Measurements from ENCODE around the gene PSTK. TPM values are rescaled to one million over a fixed set of nuclear protein-coding genes. Genes with fewer than 3 reads are reported as not detected.
A peak's percentile ranks its signal among the peaks of the same experiment; 100 is the strongest.

The PSTK gene
- total RNA-seq, 2 donors from 2014 or later, result 1.7 to 2.6 TPM

GRCh38 chr10:122949296-122949695 lies 30.9 kb upstream of the PSTK start:
- no peaks in the 10 kb centered on the region for H3K27me3 ChIP-seq
- H3K36me3 ChIP-seq, result no peaks in the 10 kb centered on the region
- peaks cover 6% of the 10 kb centered on the region for H3K4me1 ChIP-seq

GRCh38 chr10:122953902-122954730 lies 26.1 kb upstream of the PSTK start, which contains the start of gene C10orf88:
TSS of gene C10orf88 (minus strand) at chr10:122954227. CDS start at chr10:122954178, 49 bp downstream.
- Histone ChIP-seq H3K4me3 (peak within 1 kb of the TSS; percentile 85), H3K9me3 (no peaks in the 10 kb centered on the region), H3K9ac (ENCODE audit: low read depth in 2 of 2, low read length in 2 of 2) (peak within 1 kb of the TSS; percentile 62 to 84), H3K4me1 (peaks cover 6% of the 10 kb centered on the region), H3K36me3 (no peaks in the 10 kb centered on the region), H3K27me3 (no peaks in the 10 kb centered on the region), H3K27ac (peak within 1 kb of the TSS; percentile 74)
- DNase-seq, result peak; percentile 96
- intact Hi-C loops (cut with DNase I), result no loop called here
- no peak for TF ChIP-seq CTCF (IDR thresholded peaks at IDR 0.05)

More at GRCh38 chr10:122949296-122949695, 30.9 kb upstream of the PSTK start:
- Histone ChIP-seq H3K9me3 (no peaks in the 10 kb centered on the region), H3K4me3 (no peak overlapping the region), H3K9ac (ENCODE audit: low read depth in 2 of 2, low read length in 2 of 2) (no peak overlapping the region), H3K27ac (no peak overlapping the region)
- intact Hi-C loops (cut with DNase I), result no loop called here
- DNase-seq, result no peak
- no peak for TF ChIP-seq CTCF (IDR thresholded peaks at IDR 0.05)

- peak; percentile 20 for DNase-seq
- Histone ChIP-seq H3K27me3 (no peaks in the 10 kb centered on the region), H3K9me3 (no peaks in the 10 kb centered on the region), H3K27ac (no peak overlapping the region), H3K36me3 (no peaks in the 10 kb centered on the region), H3K9ac (ENCODE audit: low read depth in 2 of 2, low read length in 2 of 2) (no peak overlapping the region), H3K4me3 (no peak overlapping the region), H3K4me1 (peaks cover 6% of the 10 kb centered on the region)
- intact Hi-C loops (cut with DNase I), result no loop called here
- no peak for TF ChIP-seq CTCF (IDR thresholded peaks at IDR 0.05)
Observed at GRCh38 chr10:122954731-122955050, 25.5 kb upstream of the PSTK start.

GRCh38 chr10:122955892-122956291 lies 24.3 kb upstream of the PSTK start:
- intact Hi-C loops (cut with DNase I), result no loop called here
- H3K27ac ChIP-seq, result no peak overlapping the region

GRCh38 chr10:122957474-122957873 lies 22.7 kb upstream of the PSTK start:
- intact Hi-C loops (cut with DNase I), result no loop called here
- no peak for DNase-seq

More at GRCh38 chr10:122955892-122956291, 24.3 kb upstream of the PSTK start:
- DNase-seq, result no peak
- Histone ChIP-seq H3K4me1 (peaks cover 6% of the 10 kb centered on the region), H3K9me3 (no peaks in the 10 kb centered on the region), H3K9ac (ENCODE audit: low read depth in 2 of 2, low read length in 2 of 2) (no peak overlapping the region), H3K4me3 (no peak overlapping the region), H3K27me3 (no peaks in the 10 kb centered on the region), H3K36me3 (no peaks in the 10 kb centered on the region)
- TF ChIP-seq CTCF (IDR thresholded peaks at IDR 0.05), result no peak

More at GRCh38 chr10:122957474-122957873, 22.7 kb upstream of the PSTK start:
- TF ChIP-seq CTCF (IDR thresholded peaks at IDR 0.05), result no peak
- Histone ChIP-seq H3K36me3 (no peaks in the 10 kb centered on the region), H3K27ac (no peak overlapping the region), H3K4me1 (peaks cover 6% of the 10 kb centered on the region), H3K9ac (ENCODE audit: low read depth in 2 of 2, low read length in 2 of 2) (no peak overlapping the region), H3K4me3 (no peak overlapping the region), H3K27me3 (no peaks in the 10 kb centered on the region), H3K9me3 (no peaks in the 10 kb centered on the region)

Measured in colonic mucosa (tissue), 4 donors.